ENCODE results near the gene ZNF609.

The ZNF609 gene

GRCh38 chr15:64699751-64700388, 239.5 kb downstream of the ZNF609 start:
- H3K36me3 Mint-ChIP-seq (ENCODE audit: low read depth), result peaks cover 13% of the 10 kb centered on the region
- peak overlapping the region; percentile 92 to 95 (median 94) for H3K27ac Mint-ChIP-seq
- TF ChIP-seq, protein P1, sequence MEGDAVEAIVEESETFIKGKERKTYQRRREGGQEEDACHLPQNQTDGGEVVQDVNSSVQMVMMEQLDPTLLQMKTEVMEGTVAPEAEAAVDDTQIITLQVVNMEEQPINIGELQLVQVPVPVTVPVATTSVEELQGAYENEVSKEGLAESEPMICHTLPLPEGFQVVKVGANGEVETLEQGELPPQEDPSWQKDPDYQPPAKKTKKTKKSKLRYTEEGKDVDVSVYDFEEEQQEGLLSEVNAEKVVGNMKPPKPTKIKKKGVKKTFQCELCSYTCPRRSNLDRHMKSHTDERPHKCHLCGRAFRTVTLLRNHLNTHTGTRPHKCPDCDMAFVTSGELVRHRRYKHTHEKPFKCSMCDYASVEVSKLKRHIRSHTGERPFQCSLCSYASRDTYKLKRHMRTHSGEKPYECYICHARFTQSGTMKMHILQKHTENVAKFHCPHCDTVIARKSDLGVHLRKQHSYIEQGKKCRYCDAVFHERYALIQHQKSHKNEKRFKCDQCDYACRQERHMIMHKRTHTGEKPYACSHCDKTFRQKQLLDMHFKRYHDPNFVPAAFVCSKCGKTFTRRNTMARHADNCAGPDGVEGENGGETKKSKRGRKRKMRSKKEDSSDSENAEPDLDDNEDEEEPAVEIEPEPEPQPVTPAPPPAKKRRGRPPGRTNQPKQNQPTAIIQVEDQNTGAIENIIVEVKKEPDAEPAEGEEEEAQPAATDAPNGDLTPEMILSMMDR (IDR thresholded peaks at IDR 0.05; ENCODE audit: unreplicated experiment in 3 of 3), result no peak
- no peaks in the 10 kb centered on the region for H3K27me3 Mint-ChIP-seq (ENCODE audit: low read depth)
- peak overlapping the region; percentile 88 to 94 (median 92) for H3K4me3 Mint-ChIP-seq
- H3K9me3 Mint-ChIP-seq, result no peaks in the 10 kb centered on the region
- peaks cover 80% of the 10 kb centered on the region for H3K4me1 Mint-ChIP-seq

- TF ChIP-seq, protein P1 (IDR thresholded peaks at IDR 0.05; ENCODE audit: unreplicated experiment in 3 of 3), result no peak
- Mint-ChIP-seq H3K4me1 (peaks cover 68% of the 10 kb centered on the region), H3K36me3 (ENCODE audit: low read depth) (peaks cover 4% of the 10 kb centered on the region), H3K27ac (peak overlapping the region; percentile 92 to 95 (median 94)), H3K9me3 (no peaks in the 10 kb centered on the region), H3K4me3 (peak overlapping the region; percentile 88 to 94 (median 92)), H3K27me3 (ENCODE audit: low read depth) (no peaks in the 10 kb centered on the region)
These were observed 240.7 kb downstream of the ZNF609 start for GRCh38 chr15:64701051-64701450.

DNA sequence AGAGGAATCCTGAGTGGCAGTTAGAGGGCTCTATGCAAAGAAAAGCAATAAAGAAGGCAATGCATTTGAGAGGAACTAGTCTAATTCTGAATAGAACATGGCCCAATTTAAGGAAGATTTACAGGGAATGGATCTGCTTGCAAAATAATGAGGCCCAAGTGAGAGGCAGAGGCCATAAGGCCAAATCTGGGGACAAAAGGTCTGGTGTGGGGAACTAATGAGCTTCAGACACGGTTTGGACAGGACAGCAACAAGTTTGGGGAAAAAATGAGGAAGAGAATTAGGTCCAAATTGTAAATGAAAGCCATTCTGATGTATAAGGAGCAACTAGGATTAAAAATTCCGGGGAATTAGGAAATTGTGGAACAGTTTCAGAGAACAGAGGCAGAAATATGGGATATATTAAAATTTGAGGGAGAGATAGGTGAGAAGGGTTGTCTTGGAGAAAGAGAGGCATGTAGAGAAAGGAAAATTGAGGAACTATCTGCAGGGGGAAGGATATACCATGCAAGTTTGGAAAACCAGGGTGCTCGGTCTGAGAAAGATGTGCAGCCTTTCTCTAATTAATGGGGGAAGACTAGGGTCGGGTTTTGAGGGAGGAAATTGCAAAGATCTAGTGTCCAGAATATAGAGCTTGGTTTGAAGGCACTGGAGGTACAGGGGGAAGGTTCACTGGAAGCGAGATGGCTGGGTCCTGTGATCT, 241.3 kb downstream of the ZNF609 start:
- Mint-ChIP-seq H3K9me3 (no peaks in the 10 kb centered on the region), H3K36me3 (ENCODE audit: low read depth) (peaks cover 6% of the 10 kb centered on the region), H3K27ac (peak overlapping the region; percentile 92 to 95 (median 94)), H3K4me1 (peaks cover 62% of the 10 kb centered on the region), H3K27me3 (ENCODE audit: low read depth) (no peaks in the 10 kb centered on the region), H3K4me3 (peak overlapping the region; percentile 88 to 94 (median 92))
- TF ChIP-seq, protein P1 (IDR thresholded peaks at IDR 0.05; ENCODE audit: unreplicated experiment in 3 of 3), result no peak

DNA sequence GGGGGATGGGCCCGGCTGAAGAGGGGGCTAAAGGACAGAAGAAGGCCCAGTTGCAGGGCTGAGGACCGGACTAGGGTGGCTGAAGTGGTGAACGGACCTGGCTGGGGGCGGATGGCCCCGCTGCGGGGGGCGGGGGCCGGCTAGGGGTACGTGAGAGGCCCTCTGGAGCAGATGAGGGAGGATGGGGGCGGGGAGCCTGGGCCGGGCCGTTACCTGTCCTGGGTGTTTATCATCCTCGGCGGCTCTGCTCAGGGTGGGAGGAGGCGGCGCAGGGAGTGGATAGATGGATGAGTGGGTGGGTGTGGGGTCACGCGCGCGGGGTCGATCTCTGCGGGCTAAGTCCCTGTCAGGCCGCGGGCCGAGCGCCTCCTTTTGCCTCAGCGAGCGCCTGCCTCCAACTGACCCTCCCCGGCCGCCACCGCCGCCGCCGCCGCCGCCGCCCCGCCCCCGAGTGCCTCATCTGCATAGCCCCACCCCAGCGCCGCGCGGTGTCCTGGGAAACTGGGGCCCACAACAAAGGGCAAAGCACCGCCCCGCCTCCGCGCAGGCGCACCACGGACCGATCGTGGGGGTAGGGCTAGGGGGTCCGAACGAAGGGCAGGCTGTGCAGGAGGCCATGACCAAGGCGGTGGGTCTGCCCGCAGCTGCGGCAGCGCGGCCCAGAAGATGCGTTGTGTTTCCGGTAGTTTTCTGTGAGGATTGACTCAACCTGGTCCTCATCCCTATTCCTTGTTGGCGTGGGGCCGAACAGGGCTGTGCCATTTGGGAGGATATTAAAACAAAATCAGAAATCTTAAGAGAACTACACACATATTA, 242.6 kb downstream of the ZNF609 start:
- Mint-ChIP-seq H3K4me3 (peak overlapping the region; percentile 88 to 94 (median 92)), H3K27ac (peak overlapping the region; percentile 92 to 95 (median 94)), H3K36me3 (ENCODE audit: low read depth) (peaks cover 7% of the 10 kb centered on the region), H3K27me3 (ENCODE audit: low read depth) (no peaks in the 10 kb centered on the region), H3K4me1 (peaks cover 50% of the 10 kb centered on the region), H3K9me3 (no peaks in the 10 kb centered on the region)
- TF ChIP-seq, protein P1 (IDR thresholded peaks at IDR 0.05; ENCODE audit: unreplicated experiment in 3 of 3), result no peak

DNA sequence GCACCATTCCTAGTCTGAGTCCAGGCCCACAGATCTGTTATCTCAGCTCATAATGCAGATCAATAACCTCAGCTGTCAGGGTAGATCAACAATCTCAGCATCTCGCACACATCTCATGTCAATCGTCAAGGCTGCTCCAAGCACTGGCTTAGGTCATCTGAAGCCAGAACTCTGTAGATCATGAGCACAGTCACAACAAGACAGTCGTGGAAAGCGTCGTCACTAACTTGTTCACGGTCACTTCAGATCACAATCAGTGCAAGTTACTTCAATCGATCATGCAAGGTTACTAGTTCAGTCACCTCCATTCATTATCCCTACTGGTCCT, 243.2 kb downstream of the ZNF609 start:
- peaks cover 45% of the 10 kb centered on the region for H3K4me1 Mint-ChIP-seq
- peak overlapping the region; percentile 92 to 95 (median 94) for H3K27ac Mint-ChIP-seq
- no peaks in the 10 kb centered on the region for H3K27me3 Mint-ChIP-seq (ENCODE audit: low read depth)
- peaks cover 7% of the 10 kb centered on the region for H3K36me3 Mint-ChIP-seq (ENCODE audit: low read depth)
- H3K9me3 Mint-ChIP-seq, result no peaks in the 10 kb centered on the region
- peak overlapping the region; percentile 88 to 94 (median 92) for H3K4me3 Mint-ChIP-seq
- TF ChIP-seq, protein P1 (IDR thresholded peaks at IDR 0.05; ENCODE audit: unreplicated experiment in 3 of 3), result no peak

Measured in nephron (organoid).